PFSK-1 (cell line): ENCODE results near the gene STON2.

Experiments used
- POLR2AphosphoS5 ChIP-seq: IDR thresholded peaks from 2 replicates; pipeline ENCODE4 v1.6.1; 2012; ENCODE audit warnings: low read depth, mild to moderate bottlenecking, control low read depth, low read length, moderate library complexity
- SIN3A ChIP-seq: IDR thresholded peaks from 2 replicates; pipeline ENCODE4 v1.6.1; 2012; ENCODE audit warnings: mild to moderate bottlenecking, low read length, moderate library complexity, borderline replicate concordance; ENCODE audit not compliant: insufficient read depth
- TAF1 ChIP-seq: IDR thresholded peaks from 2 replicates; pipeline ENCODE4 v1.6.1; 2012; ENCODE audit warnings: low read length, control low read depth, borderline replicate concordance; ENCODE audit not compliant: insufficient read depth
- TF ChIP-seq, protein P1 (sequence below), 2 experiments: IDR thresholded peaks; 2 replicates each; pipeline versions ENCODE4 v1.6.1 to v1.8.0; 2011 to 2012; ENCODE audit warnings: low read depth in 2 of 2, low read length in 2 of 2, control low read depth in 1 of 2, inconsistent platforms in 1 of 2, mild to moderate bottlenecking in 1 of 2, moderate library complexity in 1 of 2; ENCODE audit not compliant: insufficient read depth in 1 of 2

DNA sequence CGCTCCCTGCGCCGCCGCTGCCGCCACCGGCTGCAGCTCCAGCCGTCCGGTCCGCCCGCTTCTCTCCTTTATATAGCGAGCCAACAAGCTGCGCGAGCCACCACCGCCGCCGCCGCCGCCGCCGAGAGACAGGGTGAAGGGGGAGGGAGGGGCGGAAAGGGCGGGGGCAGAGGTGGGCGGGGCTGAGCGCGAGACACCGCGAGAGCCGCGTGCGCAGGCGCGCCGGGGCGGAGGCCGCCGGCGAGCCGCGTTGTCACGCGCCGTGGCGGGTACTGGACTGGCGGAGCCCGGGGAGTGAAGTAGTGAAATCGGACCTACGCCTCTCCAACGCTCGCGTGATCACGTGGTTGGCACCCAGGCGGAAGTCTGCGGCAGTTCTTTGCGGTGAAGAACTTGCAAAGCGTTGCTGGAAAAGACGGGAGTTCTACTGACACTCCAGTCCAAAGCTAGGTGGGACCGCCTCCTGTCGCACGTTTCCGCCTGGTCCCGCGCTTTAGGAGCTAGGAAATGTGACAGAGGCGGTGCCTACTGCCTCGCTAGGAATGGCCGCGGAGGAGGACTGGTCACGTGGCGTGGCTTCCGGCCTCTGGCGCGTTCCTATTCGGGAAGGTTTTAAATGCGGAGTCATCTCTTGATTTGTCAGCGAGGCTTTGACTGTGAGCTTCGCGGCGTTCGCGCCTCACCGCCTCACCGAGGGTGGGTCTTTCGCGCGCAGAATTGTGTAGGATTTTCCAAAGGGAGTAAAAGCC, 179.1 kb downstream of the STON2 start, which contains the start of gene GTF2A1:
- TF ChIP-seq POLR2AphosphoS5: peak; percentile 83
- TF ChIP-seq, protein P1, sequence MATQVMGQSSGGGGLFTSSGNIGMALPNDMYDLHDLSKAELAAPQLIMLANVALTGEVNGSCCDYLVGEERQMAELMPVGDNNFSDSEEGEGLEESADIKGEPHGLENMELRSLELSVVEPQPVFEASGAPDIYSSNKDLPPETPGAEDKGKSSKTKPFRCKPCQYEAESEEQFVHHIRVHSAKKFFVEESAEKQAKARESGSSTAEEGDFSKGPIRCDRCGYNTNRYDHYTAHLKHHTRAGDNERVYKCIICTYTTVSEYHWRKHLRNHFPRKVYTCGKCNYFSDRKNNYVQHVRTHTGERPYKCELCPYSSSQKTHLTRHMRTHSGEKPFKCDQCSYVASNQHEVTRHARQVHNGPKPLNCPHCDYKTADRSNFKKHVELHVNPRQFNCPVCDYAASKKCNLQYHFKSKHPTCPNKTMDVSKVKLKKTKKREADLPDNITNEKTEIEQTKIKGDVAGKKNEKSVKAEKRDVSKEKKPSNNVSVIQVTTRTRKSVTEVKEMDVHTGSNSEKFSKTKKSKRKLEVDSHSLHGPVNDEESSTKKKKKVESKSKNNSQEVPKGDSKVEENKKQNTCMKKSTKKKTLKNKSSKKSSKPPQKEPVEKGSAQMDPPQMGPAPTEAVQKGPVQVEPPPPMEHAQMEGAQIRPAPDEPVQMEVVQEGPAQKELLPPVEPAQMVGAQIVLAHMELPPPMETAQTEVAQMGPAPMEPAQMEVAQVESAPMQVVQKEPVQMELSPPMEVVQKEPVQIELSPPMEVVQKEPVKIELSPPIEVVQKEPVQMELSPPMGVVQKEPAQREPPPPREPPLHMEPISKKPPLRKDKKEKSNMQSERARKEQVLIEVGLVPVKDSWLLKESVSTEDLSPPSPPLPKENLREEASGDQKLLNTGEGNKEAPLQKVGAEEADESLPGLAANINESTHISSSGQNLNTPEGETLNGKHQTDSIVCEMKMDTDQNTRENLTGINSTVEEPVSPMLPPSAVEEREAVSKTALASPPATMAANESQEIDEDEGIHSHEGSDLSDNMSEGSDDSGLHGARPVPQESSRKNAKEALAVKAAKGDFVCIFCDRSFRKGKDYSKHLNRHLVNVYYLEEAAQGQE (IDR thresholded peaks at IDR 0.05; ENCODE audit: insufficient read depth in 1 of 2, low read depth in 2 of 2, low read length in 2 of 2): no peak
- TF ChIP-seq TAF1: peak; percentile 29; the same call in 1 of the 2 replicates
- no peak for TF ChIP-seq SIN3A
